Natural killer cell treated with Interleukin-12 subunit alpha and Interleukin-12 subunit beta and Interleukin-15 and Interleukin-18, amount 100 ng/mL, for 72 hours (primary cell): ENCODE data around the gene PLEKHB1. TPM values are rescaled to one million over a fixed set of nuclear protein-coding genes. Genes with fewer than 3 reads are reported as not detected.
A peak's percentile ranks its signal among the peaks of the same experiment; 100 is the strongest.

Experiments used
- ATAC-seq, 2 donors: fragments of 150-1000 bp; cut with Tn5 transposase in 1 of 2; sonication (Bioruptor Pico), chemical (Tn5 transposase) in 1 of 2; 2 replicates each; pipeline ENCODE4 v1.10.0; 2021
- DNase-seq: peaks from one replicate; pipeline ENCODE4 v3.0.0; 2022; ENCODE audit warnings: low spot score
- H3K27ac Mint-ChIP-seq, 2 donors: 1 replicate in 1 of 2; 2 replicates in 1 of 2; pipeline ENCODE4 v1.8.0; 2022; ENCODE audit warnings: mixed read lengths in 2 of 2, mild to moderate bottlenecking in 1 of 2, moderate library complexity in 1 of 2
- H3K27me3 Mint-ChIP-seq, 2 donors: 1 replicate in 1 of 2; 2 replicates in 1 of 2; pipeline ENCODE4 v1.8.0; 2022; ENCODE audit warnings: mixed read lengths in 2 of 2
- H3K36me3 Mint-ChIP-seq: one replicate; pipeline ENCODE4 v1.8.0; 2022; ENCODE audit warnings: mixed read lengths
- H3K4me1 Mint-ChIP-seq, 2 donors: 1 replicate in 1 of 2; 2 replicates in 1 of 2; pipeline ENCODE4 v1.8.0; 2022; ENCODE audit warnings: low read depth in 2 of 2, mixed read lengths in 2 of 2, mild to moderate bottlenecking in 1 of 2
- H3K4me3 Mint-ChIP-seq: one replicate; pipeline ENCODE4 v1.8.0; 2022; ENCODE audit warnings: mixed read lengths
- H3K9me3 Mint-ChIP-seq: 2 replicates; pipeline ENCODE4 v1.8.0; 2022; ENCODE audit warnings: mixed read lengths
- total RNA-seq, 2 donors: library from RNA; stranded (reverse); gene quantifications; one replicate each; pipeline ENCODE4 v1.2.3, GENCODE V29; 2022

Gene PLEKHB1
- total RNA-seq, 2 donors from 2014 or later: 0.45 to 3.2 TPM

GRCh38 chr11:73635721-73636120 is 10.7 kb upstream of the PLEKHB1 start:
- H3K36me3 Mint-ChIP-seq: no peaks in the 10 kb centered on the region
- DNase-seq (no peak), ATAC-seq (no peak)
- H3K4me3 Mint-ChIP-seq: no peak overlapping the region
- peaks cover 0 to 6% of the 10 kb centered on the region in 2 donors for H3K4me1 Mint-ChIP-seq
- no peak overlapping the region for H3K27ac Mint-ChIP-seq
- H3K9me3 Mint-ChIP-seq: no peaks in the 10 kb centered on the region
- no peaks in the 10 kb centered on the region for H3K27me3 Mint-ChIP-seq

GRCh38 chr11:73636249-73636648 is 10.1 kb upstream of the PLEKHB1 start:
- DNase-seq: no peak
- H3K36me3 Mint-ChIP-seq: no peaks in the 10 kb centered on the region
- H3K4me1 Mint-ChIP-seq: peaks cover 0 to 6% of the 10 kb centered on the region in 2 donors
- H3K27me3 Mint-ChIP-seq: no peaks in the 10 kb centered on the region
- no peaks in the 10 kb centered on the region for H3K9me3 Mint-ChIP-seq
- no peak overlapping the region for H3K27ac Mint-ChIP-seq
- no peak overlapping the region for H3K4me3 Mint-ChIP-seq
- peak in 1 of 2 donors; percentile 24 for ATAC-seq

- Mint-ChIP-seq H3K27me3 (no peaks in the 10 kb centered on the region), H3K27ac (no peak overlapping the region)
Measured at GRCh38 chr11:73637012-73637411, 9.4 kb upstream of the PLEKHB1 start.

GRCh38 chr11:73640592-73640991 is 5.8 kb upstream of the PLEKHB1 start:
- Mint-ChIP-seq H3K4me3 (no peak overlapping the region), H3K27ac (no peak overlapping the region), H3K9me3 (no peaks in the 10 kb centered on the region), H3K4me1 (peaks cover 0 to 3% of the 10 kb centered on the region in 2 donors), H3K27me3 (peaks cover 0 to 4% of the 10 kb centered on the region in 2 donors), H3K36me3 (no peaks in the 10 kb centered on the region)
- DNase-seq: no peak
- ATAC-seq: no peak

More at GRCh38 chr11:73637012-73637411, 9.4 kb upstream of the PLEKHB1 start:
- ATAC-seq (no peak), DNase-seq (no peak)
- Mint-ChIP-seq H3K9me3 (no peaks in the 10 kb centered on the region), H3K4me1 (peaks cover 0 to 6% of the 10 kb centered on the region in 2 donors), H3K36me3 (no peaks in the 10 kb centered on the region), H3K4me3 (no peak overlapping the region)

- no peak for DNase-seq
- Mint-ChIP-seq H3K4me1 (no peaks in the 10 kb centered on the region), H3K4me3 (no peak overlapping the region), H3K27ac (no peak overlapping the region), H3K36me3 (no peaks in the 10 kb centered on the region), H3K27me3 (peaks cover 0 to 8% of the 10 kb centered on the region in 2 donors), H3K9me3 (no peaks in the 10 kb centered on the region)
- ATAC-seq: no peak
Measured at GRCh38 chr11:73641668-73642067, 4.7 kb upstream of the PLEKHB1 start.

GRCh38 chr11:73645121-73645969 is 1.0 kb upstream of the PLEKHB1 start:
- Mint-ChIP-seq H3K27me3 (peaks cover 0 to 8% of the 10 kb centered on the region in 2 donors), H3K36me3 (no peaks in the 10 kb centered on the region), H3K9me3 (no peaks in the 10 kb centered on the region), H3K4me1 (peaks cover 0 to 8% of the 10 kb centered on the region in 2 donors), H3K4me3 (no peak overlapping the region), H3K27ac (no peak overlapping the region)
- DNase-seq: no peak
- no peak for ATAC-seq

GRCh38 chr11:73647459-73648100 is 1.2 kb downstream of the PLEKHB1 start:
- Mint-ChIP-seq H3K27me3 (peaks cover 0 to 8% of the 10 kb centered on the region in 2 donors), H3K4me3 (peak overlapping the region; percentile 45), H3K9me3 (no peaks in the 10 kb centered on the region), H3K36me3 (no peaks in the 10 kb centered on the region), H3K27ac (no peak overlapping the region), H3K4me1 (peaks cover 0 to 8% of the 10 kb centered on the region in 2 donors)
- ATAC-seq (peak; percentile 97 to 98), DNase-seq (peak; percentile 86)

GRCh38 chr11:73648121-73648520 is 1.7 kb downstream of the PLEKHB1 start:
- Mint-ChIP-seq H3K36me3 (no peaks in the 10 kb centered on the region), H3K4me1 (peaks cover 0 to 8% of the 10 kb centered on the region in 2 donors), H3K4me3 (no peak overlapping the region), H3K9me3 (no peaks in the 10 kb centered on the region), H3K27me3 (peaks cover 0 to 8% of the 10 kb centered on the region in 2 donors), H3K27ac (no peak overlapping the region)
- ATAC-seq (no peak), DNase-seq (no peak)

GRCh38 chr11:73648571-73649046 is 2.2 kb downstream of the PLEKHB1 start:
- no peaks in the 10 kb centered on the region for H3K36me3 Mint-ChIP-seq
- DNase-seq: no peak
- peaks cover 0 to 8% of the 10 kb centered on the region in 2 donors for H3K27me3 Mint-ChIP-seq
- no peak overlapping the region for H3K4me3 Mint-ChIP-seq
- no peak overlapping the region for H3K27ac Mint-ChIP-seq
- ATAC-seq: no peak
- peaks cover 0 to 8% of the 10 kb centered on the region in 2 donors for H3K4me1 Mint-ChIP-seq
- no peaks in the 10 kb centered on the region for H3K9me3 Mint-ChIP-seq

GRCh38 chr11:73649206-73649605 is 2.8 kb downstream of the PLEKHB1 start:
- H3K4me3 Mint-ChIP-seq: no peak overlapping the region
- ATAC-seq (no peak), DNase-seq (no peak)
- H3K36me3 Mint-ChIP-seq: no peaks in the 10 kb centered on the region
- H3K9me3 Mint-ChIP-seq: no peaks in the 10 kb centered on the region
- H3K4me1 Mint-ChIP-seq: peaks cover 0 to 8% of the 10 kb centered on the region in 2 donors
- H3K27me3 Mint-ChIP-seq: peaks cover 0 to 8% of the 10 kb centered on the region in 2 donors
- H3K27ac Mint-ChIP-seq: no peak overlapping the region

- no peak for ATAC-seq
- DNase-seq: no peak
- no peak overlapping the region for H3K4me3 Mint-ChIP-seq
- peaks cover 0 to 8% of the 10 kb centered on the region in 2 donors for H3K4me1 Mint-ChIP-seq
- peaks cover 0 to 4% of the 10 kb centered on the region in 2 donors for H3K27me3 Mint-ChIP-seq
- no peaks in the 10 kb centered on the region for H3K9me3 Mint-ChIP-seq
- H3K36me3 Mint-ChIP-seq: no peaks in the 10 kb centered on the region
- no peak overlapping the region for H3K27ac Mint-ChIP-seq
Measured at GRCh38 chr11:73650400-73650799, 4.0 kb downstream of the PLEKHB1 start.

GRCh38 chr11:73651252-73651651 is 4.9 kb downstream of the PLEKHB1 start:
- H3K36me3 Mint-ChIP-seq: no peaks in the 10 kb centered on the region
- no peak overlapping the region for H3K27ac Mint-ChIP-seq
- no peaks in the 10 kb centered on the region for H3K9me3 Mint-ChIP-seq
- ATAC-seq (no peak), DNase-seq (no peak)
- H3K4me1 Mint-ChIP-seq: peaks cover 0 to 8% of the 10 kb centered on the region in 2 donors
- H3K27me3 Mint-ChIP-seq: no peaks in the 10 kb centered on the region
- H3K4me3 Mint-ChIP-seq: no peak overlapping the region

GRCh38 chr11:73651661-73652045 is 5.3 kb downstream of the PLEKHB1 start:
- Mint-ChIP-seq H3K27me3 (no peaks in the 10 kb centered on the region), H3K36me3 (no peaks in the 10 kb centered on the region), H3K4me3 (no peak overlapping the region), H3K9me3 (no peaks in the 10 kb centered on the region), H3K4me1 (peaks cover 0 to 8% of the 10 kb centered on the region in 2 donors), H3K27ac (no peak overlapping the region)
- ATAC-seq (no peak), DNase-seq (no peak)
